Body of pancreas (tissue), 4 donors: ENCODE results near the gene GALNT15.

Experiments used
- POLR2A ChIP-seq, 3 donors: fragments of 450-650 bp; IDR thresholded peaks; one replicate each; pipeline ENCODE4 v1.6.1; 2016; ENCODE audit warnings: antibody characterized with exemption in 3 of 3, mild to moderate bottlenecking in 2 of 3
- TF ChIP-seq, protein P1 (sequence below), 7 experiments: fragments of 450-650 bp in 4 of 7; fragments of 200-600 bp in 3 of 7; sonication (generic) in 3 of 7; IDR thresholded peaks; one replicate each; pipeline ENCODE4 v1.5.1; 2016 to 2019; ENCODE audit warnings: antibody characterized with exemption in 7 of 7

DNA sequence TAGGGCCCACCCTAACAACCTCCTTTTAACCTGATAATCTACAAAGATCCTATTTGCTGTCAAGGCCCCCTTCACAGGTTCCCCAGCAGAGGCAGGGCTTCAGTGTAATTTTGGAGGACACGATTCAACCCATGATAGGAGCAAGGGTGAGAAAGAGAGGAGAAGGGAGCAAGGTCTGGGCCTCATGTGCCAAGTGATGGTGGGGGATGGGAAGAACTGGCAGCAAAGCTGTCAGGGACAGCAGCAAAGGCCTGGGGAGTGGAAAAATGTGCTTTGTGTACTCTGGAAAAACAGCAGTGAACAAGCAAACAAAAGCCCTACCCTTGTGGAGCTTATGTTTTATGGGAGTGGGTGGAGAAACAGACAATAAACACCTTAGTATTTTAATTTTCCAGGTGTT lies 2.7 kb upstream of the GALNT15 start:
- TF ChIP-seq, protein P1, sequence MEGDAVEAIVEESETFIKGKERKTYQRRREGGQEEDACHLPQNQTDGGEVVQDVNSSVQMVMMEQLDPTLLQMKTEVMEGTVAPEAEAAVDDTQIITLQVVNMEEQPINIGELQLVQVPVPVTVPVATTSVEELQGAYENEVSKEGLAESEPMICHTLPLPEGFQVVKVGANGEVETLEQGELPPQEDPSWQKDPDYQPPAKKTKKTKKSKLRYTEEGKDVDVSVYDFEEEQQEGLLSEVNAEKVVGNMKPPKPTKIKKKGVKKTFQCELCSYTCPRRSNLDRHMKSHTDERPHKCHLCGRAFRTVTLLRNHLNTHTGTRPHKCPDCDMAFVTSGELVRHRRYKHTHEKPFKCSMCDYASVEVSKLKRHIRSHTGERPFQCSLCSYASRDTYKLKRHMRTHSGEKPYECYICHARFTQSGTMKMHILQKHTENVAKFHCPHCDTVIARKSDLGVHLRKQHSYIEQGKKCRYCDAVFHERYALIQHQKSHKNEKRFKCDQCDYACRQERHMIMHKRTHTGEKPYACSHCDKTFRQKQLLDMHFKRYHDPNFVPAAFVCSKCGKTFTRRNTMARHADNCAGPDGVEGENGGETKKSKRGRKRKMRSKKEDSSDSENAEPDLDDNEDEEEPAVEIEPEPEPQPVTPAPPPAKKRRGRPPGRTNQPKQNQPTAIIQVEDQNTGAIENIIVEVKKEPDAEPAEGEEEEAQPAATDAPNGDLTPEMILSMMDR (IDR thresholded peaks at IDR 0.05) = no peak
- no peak for TF ChIP-seq POLR2A (IDR thresholded peaks at IDR 0.05)
